ENCODE data around the gene CEACAM16.

DNA sequence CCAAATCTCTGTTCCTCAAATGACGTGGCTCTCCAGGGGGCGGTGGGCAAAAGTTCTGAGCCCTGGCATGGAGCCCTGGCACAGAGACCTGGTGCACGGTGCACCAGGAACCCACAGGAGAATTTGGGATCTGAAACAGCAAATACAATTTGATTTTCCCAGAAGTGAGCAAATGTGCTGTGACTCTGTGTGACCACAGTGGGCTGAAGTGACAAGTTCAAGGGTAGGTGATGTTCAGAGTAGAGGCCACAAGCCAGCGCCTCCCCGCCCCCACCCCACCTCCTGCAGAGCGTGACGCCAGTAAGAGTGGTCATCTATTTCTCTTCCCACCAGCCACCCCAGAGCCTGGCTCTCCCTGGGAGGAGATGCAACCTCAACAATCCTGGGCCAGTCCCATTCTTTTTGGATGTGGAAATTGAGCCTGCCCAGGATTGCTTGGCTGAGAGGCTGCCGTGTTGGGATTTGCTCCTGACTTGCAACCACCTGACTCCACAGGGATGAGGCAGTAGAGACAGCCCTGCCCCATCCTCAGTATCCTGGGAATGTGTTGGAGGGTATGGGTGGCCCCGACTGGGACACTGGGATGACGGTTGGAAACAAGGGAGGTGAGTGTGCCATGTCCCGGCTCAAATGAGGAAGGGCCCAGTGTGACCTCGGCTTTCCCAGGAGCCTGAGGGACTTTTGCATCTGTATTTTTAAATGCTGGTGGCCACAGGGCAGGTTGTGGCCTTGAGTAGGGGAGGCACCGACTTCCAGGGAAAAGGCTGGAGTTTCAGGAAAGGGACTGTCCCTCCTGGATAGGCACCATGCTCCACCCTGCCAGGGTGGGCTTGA lies 38.5 kb downstream of the CEACAM16 start:
- no peak for TF ChIP-seq KLF16 (tag by site-specific recombination; IDR thresholded peaks at IDR 0.05)
- no peak for TF ChIP-seq ZNF311 (tag by site-specific recombination; IDR thresholded peaks at IDR 0.05; ENCODE audit: borderline replicate concordance)
